Measurements from ENCODE around the gene ZNF492. TPM values are rescaled to one million over a fixed set of nuclear protein-coding genes. Genes with fewer than 3 reads are reported as not detected.
"Not testable (repeated sequence)": the region's sequence is repeated elsewhere in the genome, so short reads cannot be mapped to it uniquely, and the experiment has no call there.

Gene ZNF492

DNA sequence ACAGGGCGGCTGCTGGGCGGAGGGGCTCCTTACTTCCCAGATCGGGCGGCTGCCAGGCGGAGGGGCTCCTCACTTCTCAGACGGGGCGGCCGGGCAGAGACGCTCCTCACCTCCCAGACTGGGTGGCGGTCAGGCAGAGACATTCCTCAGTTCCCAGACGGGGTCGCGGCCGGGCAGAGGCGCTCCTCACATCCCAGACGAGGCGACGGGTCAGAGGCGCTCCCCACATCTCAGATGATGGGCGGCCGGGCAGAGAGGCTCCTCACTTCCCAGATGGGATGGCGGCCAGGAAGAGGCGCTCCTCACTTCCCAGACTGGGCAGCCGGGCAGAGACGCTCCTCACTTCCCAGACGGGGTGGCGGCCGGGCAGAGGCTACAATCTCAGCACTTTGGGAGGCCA, 69.0 kb downstream of the ZNF492 start:
- not testable (repeated sequence) for H3K56ac ChIP-seq (ENCODE audit: low read length); H3K79me1 ChIP-seq (ENCODE audit: low read length); H3K36me3 ChIP-seq (ENCODE audit: control insufficient read depth, insufficient read depth, low read length); H4K5ac ChIP-seq (ENCODE audit: low read length); H3K4me3 ChIP-seq (ENCODE audit: low read length); H3K4me2 ChIP-seq (ENCODE audit: low read length); H3K27me3 ChIP-seq (ENCODE audit: insufficient read depth, low read length, poor library complexity); H3K9ac ChIP-seq (ENCODE audit: low read length); H3K4me1 ChIP-seq (ENCODE audit: control insufficient read depth, low read depth, low read length); H4K8ac ChIP-seq (ENCODE audit: low read depth, low read length); H2BK5ac ChIP-seq (ENCODE audit: low read length); H3K4ac ChIP-seq (ENCODE audit: low read depth, low read length); H3K18ac ChIP-seq (ENCODE audit: low read length); H2BK15ac ChIP-seq (replicated peaks; ENCODE audit: low read depth); DNase-seq; H3K27ac ChIP-seq (ENCODE audit: low read depth, low read length); H3K79me2 ChIP-seq (ENCODE audit: control insufficient read depth, insufficient read depth, low read length); H2BK120ac ChIP-seq (ENCODE audit: low read depth, low read length); H2AK5ac ChIP-seq (ENCODE audit: low read length); H3K23ac ChIP-seq (ENCODE audit: low read length)
- no CpG with 5 or more reads among the region's 28 CpGs for WGBS (ENCODE audit: extremely low coverage, insufficient coverage, low lambda C conversion rate)

DNA sequence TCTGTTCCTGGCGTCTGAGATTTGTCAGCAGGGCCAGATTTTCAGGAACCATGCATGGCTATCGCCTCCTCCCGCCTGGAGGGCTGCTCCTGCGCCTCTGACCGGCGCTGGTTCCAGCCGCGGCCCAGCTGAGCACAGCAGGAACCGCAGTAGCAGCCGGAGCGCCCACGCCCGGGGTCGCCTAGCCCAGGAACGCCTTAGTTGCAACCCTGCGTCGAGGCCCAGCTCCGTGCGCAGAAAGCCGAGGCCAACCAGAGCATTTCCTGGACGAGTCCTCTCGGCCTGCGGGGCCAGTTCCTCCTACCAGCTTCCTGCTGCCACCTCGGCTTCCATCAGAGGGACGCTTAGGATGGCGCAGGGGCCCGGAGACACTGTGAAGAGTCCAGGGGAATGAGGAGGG, 74.9 kb downstream of the ZNF492 start:
- H3K27me3 ChIP-seq (ENCODE audit: insufficient read depth, low read length, poor library complexity): no peaks in the 10 kb centered on the region
- H4K5ac ChIP-seq (ENCODE audit: low read length): no peak overlapping the region
- no peaks in the 10 kb centered on the region for H3K4me1 ChIP-seq (ENCODE audit: control insufficient read depth, low read depth, low read length)
- H2BK15ac ChIP-seq (replicated peaks; ENCODE audit: low read depth): no peak overlapping the region
- H2AK5ac ChIP-seq (ENCODE audit: low read length): no peak overlapping the region
- H4K8ac ChIP-seq (ENCODE audit: low read depth, low read length): no peak overlapping the region
- no peak overlapping the region for H3K4ac ChIP-seq (ENCODE audit: low read depth, low read length)
- H2BK5ac ChIP-seq (ENCODE audit: low read length): no peak overlapping the region
- no peak overlapping the region for H3K56ac ChIP-seq (ENCODE audit: low read length)
- no peak overlapping the region for H3K4me2 ChIP-seq (ENCODE audit: low read length)
- no CpG with 5 or more reads among the region's 27 CpGs for WGBS (ENCODE audit: extremely low coverage, insufficient coverage, low lambda C conversion rate)
- H3K79me1 ChIP-seq (ENCODE audit: low read length): no peaks in the 10 kb centered on the region
- H3K79me2 ChIP-seq (ENCODE audit: control insufficient read depth, insufficient read depth, low read length): no peaks in the 10 kb centered on the region
- H3K9ac ChIP-seq (ENCODE audit: low read length): no peak overlapping the region
- no peaks in the 10 kb centered on the region for H3K36me3 ChIP-seq (ENCODE audit: control insufficient read depth, insufficient read depth, low read length)
- no peak overlapping the region for H2BK120ac ChIP-seq (ENCODE audit: low read depth, low read length)
- no peak for DNase-seq
- no peak overlapping the region for H3K27ac ChIP-seq (ENCODE audit: low read depth, low read length)
- H3K23ac ChIP-seq (ENCODE audit: low read length): no peak overlapping the region
- H3K18ac ChIP-seq (ENCODE audit: low read length): no peak overlapping the region
- H3K4me3 ChIP-seq (ENCODE audit: low read length): no peak overlapping the region

Small RNA genes within 50 kb of the gene (small RNA-seq; reads per million reads assigned to genes)
- gene AC011467.2 (ENCODE audit: insufficient read depth): not detected
